Activated naive CD4-positive, alpha-beta T cell treated with anti-CD3 and anti-CD28 coated beads for 36 hours (primary cell): Measurements from ENCODE around the gene CDC42EP1. TPM values are rescaled to one million over a fixed set of nuclear protein-coding genes. Genes with fewer than 3 reads are reported as not detected.
A peak's percentile ranks its signal among the peaks of the same experiment; 100 is the strongest.

Experiments
- CTCF ChIA-PET: fragments of 350-600 bp; sonication (Branson Sonifier 250); formaldehyde crosslinking; loops from one replicate; lab custom pipeline; 2021; ENCODE audit warnings: antibody characterized with exemption; lab: Charles Lee
- DNase-seq: peaks from one replicate; pipeline ENCODE4 v3.0.0-alpha.2; 2020
- H3K27ac Mint-ChIP-seq: one replicate; pipeline ENCODE4 v1.8.0; 2021; ENCODE audit warnings: mild to moderate bottlenecking, mixed read lengths
- H3K27me3 Mint-ChIP-seq: one replicate; pipeline ENCODE4 v1.8.0; 2021; ENCODE audit warnings: low read depth, mixed read lengths
- H3K36me3 Mint-ChIP-seq: one replicate; pipeline ENCODE4 v1.8.0; 2021; ENCODE audit warnings: low read depth, mixed read lengths
- H3K4me1 Mint-ChIP-seq: one replicate; pipeline ENCODE4 v1.8.0; 2021; ENCODE audit warnings: low read depth, mixed read lengths
- H3K4me3 Mint-ChIP-seq: one replicate; pipeline ENCODE4 v1.8.0; 2021; ENCODE audit warnings: mild to moderate bottlenecking, moderate library complexity, mixed read lengths
- H3K9me3 Mint-ChIP-seq: one replicate; pipeline ENCODE4 v1.8.0; 2021; ENCODE audit warnings: mixed read lengths
- intact Hi-C: fragments of 100-400 bp; cut with micrococcal nuclease; formaldehyde crosslinking; loops from one replicate; pipeline ENCODE4 v1.15.1; 2023
- total RNA-seq, 2 experiments: library from RNA; stranded (reverse); gene quantifications; one replicate each; pipeline ENCODE4 v1.2.3, GENCODE V29; 2021

The CDC42EP1 gene
- total RNA-seq, 2 experiments from 2014 or later = 1.9 to 2.8 TPM

DNA sequence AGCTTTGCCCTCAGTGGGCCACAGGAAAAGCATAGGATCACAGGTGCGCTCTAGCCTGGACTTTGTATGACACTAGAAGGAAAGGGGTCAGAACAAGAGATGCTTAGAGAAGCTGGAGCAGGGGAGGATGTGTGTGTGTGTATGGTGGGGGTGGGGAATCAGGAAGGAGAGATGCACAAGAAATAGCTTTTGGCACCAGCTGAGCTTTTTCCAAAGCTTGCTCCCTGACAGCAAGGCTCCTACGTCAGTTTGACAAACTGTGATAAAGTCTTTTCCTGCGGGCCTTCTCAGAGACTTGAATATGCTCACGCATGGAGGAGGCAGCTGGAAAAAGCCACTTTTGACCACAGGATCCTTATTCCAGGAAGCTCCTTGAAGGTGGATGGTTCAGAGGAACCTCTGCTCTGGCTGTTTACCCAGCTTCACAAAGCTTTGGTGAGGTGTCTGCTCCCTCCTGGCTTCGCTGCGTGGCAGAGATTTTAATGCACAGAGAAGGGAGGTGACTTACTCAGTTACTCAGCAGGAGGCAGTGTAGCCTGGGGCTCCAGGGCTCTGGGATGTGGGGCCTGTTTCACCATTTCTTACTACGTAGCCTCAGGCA, 3.9 kb downstream of the CDC42EP1 start:
- intact Hi-C loops = no loop called here
- CTCF ChIA-PET = interaction anchor here (1.0 to 16.1 kb wide), 6 partner anchors 10 to 92 kb away, joined by 3 to 496 read pairs (median 6); no protein-coding TSS in a partner anchor
- Mint-ChIP-seq H3K27me3 (peaks cover 30% of the 10 kb centered on the region), H3K36me3 (no peaks in the 10 kb centered on the region), H3K4me1 (peaks cover 32% of the 10 kb centered on the region), H3K4me3 (no peak overlapping the region), H3K27ac (no peak overlapping the region), H3K9me3 (no peaks in the 10 kb centered on the region)
- DNase-seq = no peak

DNA sequence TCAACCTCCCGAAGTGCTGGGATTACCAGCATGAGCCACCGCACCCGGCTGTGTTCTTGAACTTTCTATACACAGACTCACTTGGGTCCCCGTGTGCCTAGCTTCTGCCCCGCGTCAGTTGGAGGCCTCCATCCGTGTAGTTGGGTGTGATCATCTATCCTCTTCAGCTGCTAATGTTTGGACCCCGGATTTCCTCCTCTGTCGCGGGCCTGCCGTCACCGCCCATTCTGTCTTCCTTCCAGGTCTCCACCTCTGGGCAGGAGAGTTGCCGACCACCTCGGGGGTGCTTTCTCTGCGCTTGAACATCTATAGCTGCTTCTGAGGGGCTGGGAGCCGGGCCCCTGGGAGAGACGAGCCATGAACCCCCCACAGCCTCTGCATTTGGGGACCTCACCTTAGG, 5.5 kb downstream of the CDC42EP1 start:
- no peak for DNase-seq
- no peak overlapping the region for H3K4me3 Mint-ChIP-seq
- CTCF ChIA-PET = interaction anchor here (1.1 to 16.1 kb wide), 18 partner anchors 8 to 366 kb away, joined by 3 to 496 read pairs (median 10); partner anchors contain the start of genes GGA1, LGALS2 and MFNG

DNA sequence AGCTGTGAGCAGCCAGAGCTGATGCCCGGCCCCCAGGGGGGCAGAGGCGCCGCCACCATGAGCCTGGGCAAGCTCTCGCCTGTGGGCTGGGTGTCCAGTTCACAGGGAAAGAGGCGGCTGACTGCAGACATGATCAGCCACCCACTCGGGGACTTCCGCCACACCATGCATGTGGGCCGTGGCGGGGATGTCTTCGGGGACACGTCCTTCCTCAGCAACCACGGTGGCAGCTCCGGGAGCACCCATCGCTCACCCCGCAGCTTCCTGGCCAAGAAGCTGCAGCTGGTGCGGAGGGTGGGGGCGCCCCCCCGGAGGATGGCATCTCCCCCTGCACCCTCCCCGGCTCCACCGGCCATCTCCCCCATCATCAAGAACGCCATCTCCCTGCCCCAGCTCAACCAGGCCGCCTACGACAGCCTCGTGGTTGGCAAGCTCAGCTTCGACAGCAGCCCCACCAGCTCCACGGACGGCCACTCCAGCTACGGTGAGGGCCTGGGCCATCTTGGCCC, 6.1 kb downstream of the CDC42EP1 start:
- H3K9me3 Mint-ChIP-seq = no peaks in the 10 kb centered on the region
- peaks cover 18% of the 10 kb centered on the region for H3K27me3 Mint-ChIP-seq
- CTCF ChIA-PET = interaction anchor here (0.5 to 16.1 kb wide), 31 partner anchors 8 to 367 kb away, joined by 3 to 496 read pairs (median 4); partner anchors contain the start of genes CYTH4, GGA1, LGALS2 and MFNG
- intact Hi-C loops = no loop called here
- H3K36me3 Mint-ChIP-seq = no peaks in the 10 kb centered on the region
- DNase-seq = peak; percentile 62
- no peak overlapping the region for H3K4me3 Mint-ChIP-seq
- no peak overlapping the region for H3K27ac Mint-ChIP-seq
- peaks cover 29% of the 10 kb centered on the region for H3K4me1 Mint-ChIP-seq

More for the DNA sequence above, 5.5 kb downstream of the CDC42EP1 start:
- Mint-ChIP-seq H3K27me3 (peaks cover 22% of the 10 kb centered on the region), H3K9me3 (no peaks in the 10 kb centered on the region), H3K36me3 (no peaks in the 10 kb centered on the region), H3K4me1 (peaks cover 32% of the 10 kb centered on the region), H3K27ac (no peak overlapping the region)
- intact Hi-C loops = no loop called here

DNA sequence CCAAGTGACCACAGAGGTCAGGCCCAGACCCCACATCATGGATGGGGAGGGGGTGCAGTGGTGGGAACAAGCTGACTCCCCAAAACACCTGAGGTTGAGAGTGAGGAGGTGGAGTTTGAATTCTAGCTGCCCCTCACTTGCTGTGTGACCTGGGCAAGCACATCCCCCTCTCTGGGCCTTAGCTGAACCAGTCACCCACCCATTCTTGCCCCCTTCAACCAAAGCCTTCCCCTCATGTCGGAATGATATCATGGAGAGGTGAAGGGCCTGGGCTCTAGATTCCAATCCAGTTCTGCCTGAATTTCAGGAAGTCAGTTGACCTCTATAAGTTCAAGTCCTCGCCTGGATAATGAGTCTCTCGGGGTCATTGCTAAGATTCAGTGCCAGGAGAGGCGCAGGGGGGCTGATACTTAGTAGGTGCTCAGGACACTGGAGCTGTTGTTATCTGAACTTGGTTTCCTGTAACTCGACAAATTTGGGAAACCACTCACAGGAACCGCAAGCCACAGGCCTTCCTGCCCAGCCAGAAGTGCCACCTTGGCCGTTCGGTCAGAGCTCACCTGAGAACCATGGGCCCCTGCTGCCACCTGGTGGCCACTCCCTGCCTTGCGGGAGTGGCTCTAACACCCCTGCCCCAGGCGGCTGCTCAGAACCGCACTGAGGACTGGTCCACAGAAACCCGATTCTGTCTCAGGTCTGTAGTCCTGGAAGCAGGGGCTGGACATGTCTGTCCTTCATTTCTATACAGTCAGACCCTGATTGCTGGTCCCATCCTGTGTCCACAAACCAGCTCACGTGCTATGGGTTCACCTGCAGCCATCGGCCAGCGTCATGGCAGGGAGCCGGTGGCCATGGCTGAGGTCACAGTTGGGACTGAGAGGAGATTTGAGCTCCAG, 6.9 kb downstream of the CDC42EP1 start:
- H3K27me3 Mint-ChIP-seq = peaks cover 11% of the 10 kb centered on the region

DNA sequence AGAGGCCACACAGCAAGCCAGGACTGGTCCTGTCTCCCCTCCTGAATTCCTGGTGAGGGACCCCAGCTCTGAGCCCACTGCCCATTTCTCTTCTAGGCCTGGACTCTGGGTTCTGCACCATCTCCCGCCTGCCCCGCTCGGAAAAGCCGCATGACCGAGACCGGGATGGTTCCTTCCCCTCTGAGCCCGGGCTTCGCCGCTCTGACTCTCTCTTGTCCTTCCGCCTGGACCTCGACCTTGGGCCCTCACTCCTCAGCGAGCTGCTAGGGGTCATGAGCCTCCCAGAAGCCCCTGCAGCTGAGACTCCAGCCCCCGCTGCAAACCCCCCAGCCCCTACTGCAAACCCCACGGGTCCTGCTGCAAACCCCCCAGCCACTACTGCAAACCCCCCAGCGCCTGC, 7.7 kb downstream of the CDC42EP1 start:
- Mint-ChIP-seq H3K9me3 (no peaks in the 10 kb centered on the region), H3K36me3 (no peaks in the 10 kb centered on the region), H3K4me1 (peaks cover 20% of the 10 kb centered on the region), H3K27ac (no peak overlapping the region), H3K4me3 (no peak overlapping the region), H3K27me3 (peaks cover 5% of the 10 kb centered on the region)
- intact Hi-C loops = no loop called here
- CTCF ChIA-PET = interaction anchor here (0.8 to 16.1 kb wide), 17 partner anchors 9 to 308 kb away, joined by 3 to 496 read pairs (median 11); partner anchors contain the start of genes GGA1, LGALS2 and MFNG
- DNase-seq = no peak

More for the DNA sequence above, 6.9 kb downstream of the CDC42EP1 start:
- Mint-ChIP-seq H3K36me3 (no peaks in the 10 kb centered on the region), H3K9me3 (no peaks in the 10 kb centered on the region), H3K4me3 (peak overlapping the region; percentile 36), H3K4me1 (peaks cover 22% of the 10 kb centered on the region), H3K27ac (peak overlapping the region; percentile 68)
- intact Hi-C loops = loop anchor here (1.0 kb wide), 5 partner anchors 22 to 251 kb away; no protein-coding TSS in a partner anchor
- CTCF ChIA-PET = interaction anchor here (0.6 to 16.1 kb wide), 36 partner anchors 8 to 368 kb away, joined by 3 to 496 read pairs (median 4); partner anchors contain the start of genes CYTH4, GGA1, LGALS2 and MFNG
- peak; percentile 97 for DNase-seq

DNA sequence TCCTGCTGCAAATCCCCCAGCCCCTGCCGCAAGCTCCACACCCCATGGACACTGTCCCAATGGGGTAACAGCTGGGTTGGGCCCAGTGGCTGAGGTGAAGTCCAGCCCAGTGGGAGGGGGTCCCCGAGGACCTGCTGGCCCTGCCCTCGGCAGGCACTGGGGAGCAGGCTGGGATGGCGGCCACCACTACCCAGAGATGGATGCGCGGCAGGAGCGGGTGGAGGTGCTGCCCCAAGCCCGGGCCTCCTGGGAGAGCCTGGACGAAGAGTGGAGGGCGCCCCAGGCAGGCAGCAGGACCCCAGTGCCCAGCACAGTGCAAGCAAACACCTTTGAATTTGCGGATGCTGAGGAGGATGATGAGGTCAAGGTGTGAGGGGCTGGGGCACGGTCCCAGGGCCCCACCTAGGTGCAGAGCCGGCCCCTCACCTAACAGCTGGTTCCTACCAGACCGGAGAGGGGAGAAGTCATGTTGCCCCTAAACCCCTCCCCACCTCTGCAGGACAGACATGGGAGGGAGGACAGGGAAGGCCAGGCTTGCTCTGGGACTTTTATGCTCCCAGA, 8.2 kb downstream of the CDC42EP1 start:
- DNase-seq = no peak
- CTCF ChIA-PET = interaction anchor here (0.8 to 16.1 kb wide), 9 partner anchors 10 to 252 kb away, joined by 3 to 496 read pairs (median 19); partner anchors contain the start of genes GGA1 and LGALS2
- Mint-ChIP-seq H3K9me3 (no peaks in the 10 kb centered on the region), H3K4me1 (peaks cover 20% of the 10 kb centered on the region), H3K27me3 (no peaks in the 10 kb centered on the region), H3K27ac (no peak overlapping the region), H3K4me3 (no peak overlapping the region), H3K36me3 (no peaks in the 10 kb centered on the region)
- intact Hi-C loops = no loop called here

DNA sequence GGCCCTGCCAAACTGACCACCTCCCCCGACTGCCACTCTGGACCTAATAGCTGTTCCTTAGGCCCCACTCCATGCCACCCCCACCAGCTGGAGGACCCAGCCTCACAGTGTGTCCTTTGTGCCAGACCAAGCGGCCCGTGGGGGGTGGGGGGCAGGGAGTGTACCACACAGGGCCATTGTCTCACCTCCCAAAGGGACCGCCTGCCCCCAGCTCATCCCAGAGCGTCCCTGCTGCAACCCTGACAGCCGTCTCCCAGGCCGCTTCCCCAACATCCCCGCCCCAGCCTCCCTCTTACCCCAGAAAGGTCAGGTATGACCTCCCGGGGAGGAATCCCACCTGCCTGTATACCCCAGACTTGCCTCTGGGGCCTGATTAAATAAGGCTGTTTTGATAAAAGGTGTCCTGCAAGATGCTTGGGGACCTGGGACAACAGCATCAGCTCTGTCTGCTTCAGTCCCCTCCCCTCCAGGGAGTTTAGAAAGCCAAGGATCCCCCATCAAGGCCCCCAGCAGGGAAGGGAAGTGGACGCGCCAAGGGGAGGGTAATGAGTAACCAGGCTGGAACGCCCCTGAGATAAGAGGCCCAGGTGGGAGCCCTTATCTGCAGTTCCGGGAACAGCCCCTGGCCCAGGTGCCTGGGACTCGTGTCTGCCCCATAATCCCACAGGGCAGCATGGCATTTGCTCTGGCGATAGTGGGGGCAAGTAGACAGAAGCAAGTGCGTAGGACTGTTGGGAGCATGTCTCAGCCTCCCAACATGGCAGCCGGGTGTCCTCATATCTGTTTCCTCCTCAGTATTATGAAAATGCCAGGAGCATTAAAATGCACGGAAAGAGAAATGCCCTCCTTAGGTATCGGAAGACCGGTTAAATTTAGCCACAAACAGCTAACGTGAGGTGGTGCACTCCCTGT, 9.0 kb downstream of the CDC42EP1 start:
- no peak for DNase-seq
- CTCF ChIA-PET = interaction anchor here (1.2 to 16.1 kb wide), 4 partner anchors 8 to 24 kb away, joined by 3 to 496 read pairs (median 10); no protein-coding TSS in a partner anchor
- no peaks in the 10 kb centered on the region for H3K9me3 Mint-ChIP-seq
- H3K36me3 Mint-ChIP-seq = no peaks in the 10 kb centered on the region
- intact Hi-C loops = no loop called here
- H3K27me3 Mint-ChIP-seq = no peaks in the 10 kb centered on the region
- H3K27ac Mint-ChIP-seq = no peak overlapping the region
- no peak overlapping the region for H3K4me3 Mint-ChIP-seq
- H3K4me1 Mint-ChIP-seq = peaks cover 18% of the 10 kb centered on the region

DNA sequence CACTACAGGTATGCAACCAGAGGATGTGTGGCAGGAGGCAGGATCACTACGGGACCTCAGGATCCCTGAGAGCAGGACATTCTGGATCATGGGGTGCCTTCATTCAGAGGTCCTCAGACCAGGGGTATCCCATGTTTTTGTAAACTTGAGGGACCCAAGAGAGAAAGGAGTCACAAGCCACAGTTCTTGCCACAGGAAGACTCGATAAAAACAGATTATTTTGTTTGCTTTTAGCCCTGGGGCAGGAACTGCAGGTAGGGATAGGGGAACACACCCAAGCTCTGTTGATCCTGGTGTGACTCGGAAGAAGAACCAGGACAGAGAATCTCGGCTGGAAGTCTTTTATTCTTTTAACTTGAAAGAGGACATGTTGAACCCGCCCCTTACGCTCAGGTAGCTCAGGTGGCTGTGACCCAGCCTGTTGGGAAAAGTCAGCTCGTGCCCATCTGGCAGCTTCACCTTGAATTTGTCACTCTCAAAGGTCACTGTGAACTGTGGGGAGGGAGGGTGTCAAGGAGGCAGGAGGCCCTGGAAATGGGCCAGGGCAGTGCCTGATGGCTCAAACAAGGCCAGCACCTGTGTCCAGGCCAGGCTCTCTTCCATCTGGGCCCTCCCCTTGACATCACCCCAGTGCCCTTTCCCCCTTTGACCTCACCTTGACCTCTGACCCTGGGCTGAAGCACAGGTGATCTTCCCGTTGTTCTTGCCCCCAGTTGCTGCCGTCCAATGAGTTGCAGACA, 9.8 kb downstream of the CDC42EP1 start:
- Mint-ChIP-seq H3K27ac (no peak overlapping the region), H3K36me3 (no peaks in the 10 kb centered on the region), H3K4me3 (no peak overlapping the region), H3K9me3 (no peaks in the 10 kb centered on the region), H3K27me3 (no peaks in the 10 kb centered on the region), H3K4me1 (peaks cover 18% of the 10 kb centered on the region)
- intact Hi-C loops = no loop called here
- CTCF ChIA-PET = interaction anchor here (0.5 to 16.1 kb wide), 6 partner anchors 9 to 112 kb away, joined by 3 to 496 read pairs (median 6); no protein-coding TSS in a partner anchor
- DNase-seq = no peak

DNA sequence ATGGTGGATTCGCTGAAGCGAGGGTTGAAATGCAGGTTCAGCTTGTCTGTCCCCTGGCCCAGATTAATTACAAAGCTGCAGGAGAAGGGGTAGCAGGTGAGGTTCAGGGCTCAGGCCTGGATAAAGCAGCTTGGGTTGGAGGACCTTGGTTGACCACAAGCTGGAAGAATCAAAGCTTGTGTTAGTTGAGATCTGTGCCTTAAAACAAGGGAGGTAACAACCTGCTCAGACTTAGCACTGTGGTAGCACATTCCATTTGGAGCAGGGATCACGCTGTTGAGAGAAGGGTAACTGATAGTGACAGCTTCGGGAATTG, 10.3 kb downstream of the CDC42EP1 start:
- no peaks in the 10 kb centered on the region for H3K9me3 Mint-ChIP-seq
- CTCF ChIA-PET = interaction anchor here (0.5 to 16.1 kb wide), 5 partner anchors 9 to 112 kb away, joined by 3 to 496 read pairs (median 9); no protein-coding TSS in a partner anchor
- no peak for DNase-seq
- intact Hi-C loops = no loop called here
- peaks cover 18% of the 10 kb centered on the region for H3K4me1 Mint-ChIP-seq
- no peak overlapping the region for H3K27ac Mint-ChIP-seq
- no peaks in the 10 kb centered on the region for H3K27me3 Mint-ChIP-seq
- H3K36me3 Mint-ChIP-seq = no peaks in the 10 kb centered on the region
- no peak overlapping the region for H3K4me3 Mint-ChIP-seq

DNA sequence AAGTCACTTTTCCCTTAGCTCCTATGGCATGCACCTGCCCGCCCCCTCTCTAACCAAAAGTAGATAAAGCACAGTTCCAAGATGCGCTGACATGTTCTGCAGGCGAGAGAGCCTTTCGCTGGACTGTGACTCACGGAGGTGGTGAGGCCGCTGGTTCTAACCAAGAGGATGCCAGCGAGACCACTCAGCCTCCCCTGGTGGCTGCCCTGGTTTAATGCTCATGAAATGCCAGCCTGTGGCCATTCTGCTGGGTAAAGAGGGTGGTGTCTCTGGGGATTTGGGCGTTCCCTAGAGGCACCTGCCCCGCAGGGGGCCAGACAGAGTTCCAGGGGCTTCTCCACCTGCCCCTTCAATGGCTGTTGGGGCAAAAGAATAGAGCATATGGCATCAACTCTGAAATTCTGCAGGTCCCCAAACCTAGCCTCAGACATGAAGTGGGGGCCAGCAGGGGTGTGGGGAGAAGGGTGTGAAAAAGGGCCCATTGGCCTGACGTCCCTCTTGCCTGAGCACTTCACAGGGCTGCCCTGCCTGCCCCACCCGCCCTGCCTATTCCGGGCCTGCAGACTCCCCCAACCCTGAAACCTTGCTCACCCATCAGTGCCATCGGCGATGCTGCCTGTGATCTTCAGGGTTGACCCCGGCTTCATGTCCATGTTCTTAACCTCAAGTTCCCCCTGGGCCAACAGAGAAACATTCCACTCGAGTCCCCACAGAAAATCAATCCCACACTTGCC, 11.1 kb downstream of the CDC42EP1 start:
- CTCF ChIA-PET = interaction anchor here (0.7 to 16.1 kb wide), 5 partner anchors 10 to 66 kb away, joined by 3 to 496 read pairs (median 9); no protein-coding TSS in a partner anchor
- DNase-seq = no peak
- Mint-ChIP-seq H3K4me3 (no peak overlapping the region), H3K36me3 (no peaks in the 10 kb centered on the region), H3K27me3 (no peaks in the 10 kb centered on the region), H3K27ac (no peak overlapping the region), H3K4me1 (peaks cover 13% of the 10 kb centered on the region), H3K9me3 (no peaks in the 10 kb centered on the region)
- intact Hi-C loops = no loop called here
